GM21825 (cell line): ENCODE results near the gene PPP2R3B.

ENCODE experiments used
- ATAC-seq: cut with Tn5 transposase; IDR thresholded peaks from one replicate; pipeline ENCODE4 v1.9.1; 2021; ENCODE audit warnings: mild to moderate bottlenecking, moderate library complexity; ENCODE audit not compliant: unreplicated experiment

The PPP2R3B gene

DNA sequence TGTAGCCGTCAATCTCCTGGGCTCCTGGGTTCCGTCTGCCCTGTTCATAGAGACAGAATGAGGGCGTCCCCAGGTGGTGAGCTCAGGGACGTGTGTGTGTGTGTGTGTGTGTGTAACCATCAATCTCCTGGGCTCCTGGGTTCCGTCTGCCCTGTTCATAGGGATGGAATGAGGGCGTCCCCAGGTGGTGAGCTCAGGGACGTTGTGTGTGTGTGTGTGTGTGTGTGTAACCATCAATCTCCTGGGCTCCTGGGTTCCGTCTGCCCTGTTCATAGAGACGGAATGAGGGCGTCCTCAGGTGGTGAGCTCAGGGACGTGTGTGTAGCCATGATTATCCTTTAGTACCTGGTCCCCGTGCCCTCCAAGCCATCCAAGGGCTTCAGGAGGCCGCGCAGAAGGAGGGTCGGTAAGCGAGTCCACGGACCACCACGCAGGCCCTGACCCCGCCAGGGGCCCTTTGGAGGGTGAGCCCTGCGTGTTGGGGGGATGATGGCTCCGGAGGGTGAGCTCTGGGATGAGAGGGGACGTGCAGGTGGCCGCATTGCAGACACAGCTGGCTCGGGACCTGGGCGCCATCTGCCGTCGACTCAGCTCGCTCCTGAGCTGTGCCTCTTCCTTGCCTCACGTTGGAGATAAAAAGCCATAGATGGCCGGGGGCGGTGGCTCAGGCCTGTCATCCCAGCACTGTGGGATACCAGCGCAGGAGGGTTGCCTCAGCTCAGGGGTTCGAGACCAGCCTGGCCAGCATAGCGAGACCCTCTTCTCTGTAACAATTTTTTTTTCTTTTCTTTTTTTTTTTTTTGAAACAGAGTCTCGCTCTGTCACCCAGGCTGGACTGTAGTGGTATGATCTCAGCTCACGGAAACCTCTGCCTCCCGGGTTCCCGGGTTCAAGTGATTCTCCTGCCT is 62.7 kb downstream of the PPP2R3B start:
- ATAC-seq: peak; percentile 38

DNA sequence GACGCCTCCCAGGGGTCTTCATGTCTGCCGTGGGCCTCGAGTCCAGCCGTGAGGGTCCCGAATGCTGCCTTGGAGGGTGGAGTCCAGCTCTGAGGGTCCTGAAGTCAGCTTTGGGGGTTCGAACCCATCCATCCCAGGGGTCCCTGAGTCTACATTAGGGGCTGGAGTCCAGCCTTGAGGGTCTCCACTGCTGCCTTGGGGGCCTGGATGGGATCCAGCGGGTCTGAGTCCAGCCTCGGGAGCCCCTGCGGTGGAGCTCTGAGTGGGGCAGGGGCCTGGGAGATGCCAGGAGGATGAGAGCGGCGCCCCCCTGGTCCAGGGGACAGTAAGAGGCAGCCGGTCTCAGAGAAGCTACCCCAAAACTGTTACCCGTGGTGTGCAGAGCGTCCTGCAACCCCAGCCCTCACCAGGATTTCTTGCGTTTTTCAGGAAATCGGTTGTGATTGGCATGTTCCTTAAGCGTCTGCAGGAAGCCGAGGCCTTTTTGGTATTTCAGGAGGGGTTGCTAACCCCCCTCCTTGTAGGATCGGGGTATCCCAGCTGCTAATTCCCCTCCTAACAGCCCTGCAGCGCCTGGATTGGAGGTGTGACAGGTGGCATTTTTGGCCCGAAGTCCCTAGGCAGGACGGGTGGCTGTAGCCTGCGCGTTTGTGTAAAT is 66.5 kb downstream of the PPP2R3B start:
- no peak for ATAC-seq

DNA sequence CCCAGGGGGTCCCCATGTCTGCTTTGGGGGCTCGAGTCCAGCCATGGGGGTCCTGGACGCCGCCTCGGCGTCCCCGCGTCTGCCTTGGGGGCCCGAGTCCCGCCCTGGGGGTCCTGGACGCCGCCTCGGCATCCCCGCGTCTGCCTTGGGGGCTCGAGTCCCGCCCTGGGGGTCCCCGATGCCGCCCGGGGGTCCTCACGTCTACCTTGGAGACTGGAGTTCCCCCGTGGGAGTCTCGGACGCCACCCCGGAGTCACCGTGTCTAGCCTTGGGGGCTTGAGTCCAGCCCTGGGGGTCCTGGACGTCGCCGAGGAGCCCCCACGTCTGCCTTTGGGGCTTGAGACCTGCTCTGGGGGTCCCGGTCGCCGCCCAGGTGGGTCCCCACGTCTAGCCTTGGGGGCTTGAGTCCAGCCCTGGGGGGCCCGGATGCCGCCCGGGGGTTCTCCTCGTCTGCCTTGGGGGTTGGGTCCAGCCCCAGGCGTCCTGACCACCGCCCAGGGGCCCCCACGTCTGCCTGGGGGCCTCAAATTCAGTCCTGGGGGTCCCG is 67.1 kb downstream of the PPP2R3B start:
- ATAC-seq: no peak

DNA sequence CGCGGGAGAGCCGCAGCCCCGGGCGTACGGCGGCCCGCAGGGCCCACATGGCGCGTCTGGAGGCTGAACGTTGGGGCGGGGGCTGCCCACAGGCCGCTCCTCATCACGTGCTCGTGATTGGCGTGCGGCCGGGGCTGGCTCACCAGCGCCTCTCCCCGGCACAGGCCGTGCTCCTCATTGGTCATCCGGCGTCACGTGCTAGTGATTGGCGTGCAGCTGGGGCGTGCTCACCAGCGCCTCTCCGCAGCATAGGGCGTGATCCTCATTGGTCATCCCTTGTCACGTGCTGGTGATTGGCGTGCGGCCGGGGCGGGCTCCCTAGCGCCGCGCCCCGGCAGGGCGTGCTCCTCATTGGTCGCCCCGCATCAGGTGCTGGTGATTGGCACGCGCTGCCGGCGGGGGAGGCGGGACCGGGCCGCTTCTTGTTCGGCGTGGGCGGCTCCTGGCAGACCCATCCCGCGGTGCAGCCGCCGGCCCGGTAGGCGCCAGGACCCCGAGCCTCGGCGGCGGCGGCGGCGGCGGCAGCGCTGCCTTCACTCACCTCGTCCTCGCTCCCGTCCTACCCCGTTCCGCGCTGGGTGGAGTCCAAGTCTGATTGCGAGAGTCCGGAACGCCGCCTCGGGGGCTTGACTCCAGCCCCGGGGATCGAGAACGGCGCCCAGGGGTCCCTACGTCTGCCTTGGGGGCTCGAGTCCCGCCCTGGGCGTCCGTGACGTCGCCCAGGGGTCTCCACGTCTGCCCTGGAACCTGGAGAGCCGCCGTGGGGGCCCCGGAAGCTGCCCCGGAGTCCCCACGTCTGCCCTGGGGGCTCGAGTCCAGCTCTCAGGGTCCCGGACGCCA is 67.7 kb downstream of the PPP2R3B start, which contains the start of gene GTPBP6:
Gene GTPBP6 (minus strand): TSS at position 58 of the 840 bp plus-strand sequence. CDS start 9 bp downstream, at position 49.
- ATAC-seq: peak; percentile 81

DNA sequence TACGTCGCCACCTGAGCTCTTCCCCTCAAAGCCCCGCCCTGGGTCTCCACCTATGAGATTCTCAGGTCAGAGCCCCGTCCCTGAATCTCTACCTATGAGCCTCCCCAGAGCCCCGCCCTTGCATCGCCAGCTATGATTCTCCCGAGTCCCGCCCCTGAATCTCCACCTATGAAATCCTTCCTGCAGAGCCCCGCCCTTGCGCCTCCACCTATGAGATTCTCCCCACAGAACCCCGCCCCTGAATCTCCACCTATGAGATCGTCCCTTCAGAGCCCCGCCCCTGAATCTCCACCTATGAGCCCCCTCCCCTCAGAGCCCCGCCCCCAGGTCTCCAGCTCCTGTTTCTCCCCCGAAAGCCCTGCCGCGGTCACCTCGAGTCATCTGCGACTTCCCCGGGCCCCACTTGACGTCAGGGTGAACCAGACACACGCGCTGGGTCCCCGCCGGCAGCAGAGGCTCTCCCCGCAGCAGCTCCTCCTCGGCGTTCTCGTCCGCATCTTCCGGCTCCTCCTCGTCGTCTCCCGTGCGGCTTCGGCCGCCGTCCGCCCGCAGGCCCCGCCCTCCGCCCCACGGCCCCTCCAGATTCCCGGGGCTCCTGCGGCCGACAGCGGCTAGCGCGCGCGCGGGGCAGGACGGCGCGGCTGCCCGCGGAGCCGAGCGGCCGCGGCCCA is 68.5 kb downstream of the PPP2R3B start:
- peak; percentile 59 for ATAC-seq

DNA sequence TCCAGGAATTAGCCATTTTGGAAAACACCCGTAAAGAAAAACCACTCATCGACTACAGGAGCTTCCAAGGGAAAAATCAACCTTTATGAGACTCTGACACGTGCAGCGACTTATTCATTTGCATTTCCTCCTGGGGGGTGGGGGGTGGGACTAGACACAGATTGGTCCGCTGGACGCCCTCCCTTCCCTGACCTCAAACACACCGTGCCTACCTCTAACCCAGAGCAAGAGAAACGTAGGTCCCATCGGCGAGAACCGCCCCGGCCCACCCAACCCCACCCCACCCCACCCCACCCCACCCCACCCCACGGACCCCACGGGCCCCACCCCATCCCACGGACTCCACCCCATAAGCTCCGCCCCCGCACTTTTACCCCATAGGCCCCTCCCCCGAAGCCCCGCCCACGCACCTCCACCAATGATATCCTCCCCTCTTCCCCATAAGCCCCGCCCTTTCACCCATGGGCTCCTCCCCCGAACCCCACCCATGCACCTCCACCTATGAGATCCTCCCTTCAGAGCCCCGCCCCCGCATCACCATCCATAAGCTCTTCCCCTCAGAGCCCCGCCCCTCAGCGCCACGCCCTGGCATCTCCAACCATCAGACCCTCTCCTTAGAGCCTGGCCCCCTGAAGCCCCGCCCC is 69.2 kb downstream of the PPP2R3B start:
- no peak for ATAC-seq

DNA sequence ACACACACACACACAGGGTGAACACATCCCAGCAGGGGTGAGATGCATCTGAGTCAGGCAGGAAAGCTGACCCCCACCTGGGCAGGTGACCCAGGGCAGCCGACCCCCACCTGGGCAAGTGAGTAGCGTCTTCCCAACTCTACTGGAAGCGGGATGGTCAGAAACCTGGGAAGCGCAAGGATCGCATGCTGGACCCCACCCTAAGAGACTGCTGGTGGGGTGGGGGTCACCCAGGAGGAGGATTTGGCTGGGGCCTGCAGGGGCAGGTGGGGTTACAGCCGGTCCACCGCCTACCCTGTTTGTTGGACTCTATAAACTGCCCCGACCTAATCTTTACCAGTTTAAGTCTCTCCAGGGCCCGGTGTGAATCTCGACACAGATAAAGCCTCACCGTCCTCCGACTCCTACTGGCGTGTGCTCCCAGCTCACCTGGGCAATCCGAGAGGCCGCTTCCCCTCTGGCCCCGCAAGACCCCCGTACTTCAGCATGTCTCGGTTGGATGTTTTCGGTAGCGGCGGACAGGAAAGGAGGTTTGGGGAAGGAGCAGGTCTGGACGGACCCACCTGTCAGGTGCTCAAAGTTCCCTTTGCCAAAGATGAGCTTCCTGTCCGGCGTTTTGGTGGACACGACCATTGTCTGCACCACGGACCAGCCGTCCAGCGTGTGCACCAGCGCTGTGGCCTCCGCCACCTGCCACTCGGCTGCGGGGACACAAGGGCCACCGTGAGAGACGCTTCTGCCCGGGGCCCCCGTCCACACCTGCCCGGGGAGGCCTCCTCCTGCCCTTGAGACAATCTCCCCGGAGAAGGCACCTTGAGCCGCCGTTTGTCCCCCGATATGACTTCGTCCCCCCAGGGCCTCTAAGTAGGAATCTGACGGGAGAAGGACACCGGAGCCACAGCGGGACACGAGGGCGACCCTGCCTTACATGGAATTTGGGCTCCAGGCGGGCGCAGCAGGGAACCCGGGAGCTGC is 70.1 kb downstream of the PPP2R3B start:
- no peak for ATAC-seq

DNA sequence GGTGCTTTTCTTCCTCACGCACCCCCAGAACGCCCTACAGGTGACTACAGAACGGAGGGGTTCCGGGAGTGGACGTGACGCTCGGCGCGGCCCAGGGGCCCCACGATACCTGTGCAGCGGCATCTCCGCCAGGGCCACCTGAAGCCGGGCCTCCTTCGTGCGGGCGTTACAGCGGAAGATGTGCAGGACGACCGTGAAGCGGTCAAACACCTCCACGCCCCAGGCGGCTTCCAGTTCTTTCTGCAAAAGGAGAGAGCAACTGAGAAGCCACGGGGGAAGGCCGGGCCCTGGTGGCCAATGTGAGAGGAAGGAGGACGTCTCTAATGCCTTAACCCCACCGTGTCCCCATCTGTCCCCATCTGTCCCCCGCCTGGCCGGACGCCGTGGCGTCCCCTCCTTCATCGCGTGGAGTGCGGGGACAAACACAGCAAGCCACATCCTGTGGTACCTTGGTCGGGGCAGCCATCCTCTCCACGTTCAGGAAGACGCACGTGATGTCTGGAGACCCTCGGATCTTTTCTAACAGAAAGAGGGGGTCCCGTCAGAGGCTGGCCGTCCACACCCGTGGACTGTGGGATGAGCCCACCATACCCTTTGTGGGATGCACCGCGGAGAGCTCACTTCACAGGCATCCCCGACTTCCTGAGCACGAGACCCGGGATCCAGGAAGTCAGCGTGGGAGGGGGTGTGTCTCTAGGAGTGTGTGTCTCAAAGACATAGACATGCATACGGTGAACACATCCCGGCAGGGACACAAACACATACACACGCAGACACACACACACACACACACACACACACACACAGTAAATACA is 71.7 kb downstream of the PPP2R3B start:
- ATAC-seq: no peak

DNA sequence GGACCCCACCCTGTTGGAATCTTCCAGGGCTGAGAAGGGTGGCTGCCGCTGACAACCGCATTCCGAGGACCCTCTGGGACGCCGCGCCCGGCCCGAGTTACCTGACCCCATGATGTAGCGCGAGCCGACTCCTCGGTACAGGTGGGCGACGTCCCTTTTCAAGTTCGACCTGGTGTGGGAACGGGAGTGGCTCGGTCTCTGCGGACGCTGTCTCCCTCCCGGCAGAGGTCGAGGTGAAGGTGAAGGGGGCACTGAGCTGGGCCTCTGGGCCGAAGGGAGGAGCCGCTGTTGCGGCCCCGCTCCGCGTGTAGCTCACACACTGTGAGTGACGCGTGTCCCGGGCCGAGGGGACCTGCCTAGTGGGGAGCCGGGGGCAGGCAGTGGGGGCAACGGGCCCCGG is 72.7 kb downstream of the PPP2R3B start:
- no peak for ATAC-seq

DNA sequence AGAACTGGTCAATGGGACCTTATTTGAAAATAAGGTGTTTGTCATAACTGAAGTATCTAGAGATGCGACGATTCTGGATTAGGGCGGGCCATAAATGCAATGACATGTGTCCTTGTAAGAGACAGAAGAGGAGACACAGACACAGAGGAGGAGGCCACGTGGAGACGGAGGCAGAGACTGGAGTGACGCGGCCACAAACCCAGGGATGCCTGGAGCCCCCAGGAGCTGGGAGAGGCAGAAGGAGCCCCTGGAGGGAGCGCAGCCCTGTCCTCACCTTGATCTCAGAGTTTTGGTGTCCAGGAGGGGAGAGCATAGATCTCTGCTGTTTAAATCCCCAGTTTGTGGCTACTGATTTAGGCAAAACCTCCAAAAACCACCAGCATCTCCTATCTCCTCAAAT is 73.2 kb downstream of the PPP2R3B start:
- no peak for ATAC-seq

DNA sequence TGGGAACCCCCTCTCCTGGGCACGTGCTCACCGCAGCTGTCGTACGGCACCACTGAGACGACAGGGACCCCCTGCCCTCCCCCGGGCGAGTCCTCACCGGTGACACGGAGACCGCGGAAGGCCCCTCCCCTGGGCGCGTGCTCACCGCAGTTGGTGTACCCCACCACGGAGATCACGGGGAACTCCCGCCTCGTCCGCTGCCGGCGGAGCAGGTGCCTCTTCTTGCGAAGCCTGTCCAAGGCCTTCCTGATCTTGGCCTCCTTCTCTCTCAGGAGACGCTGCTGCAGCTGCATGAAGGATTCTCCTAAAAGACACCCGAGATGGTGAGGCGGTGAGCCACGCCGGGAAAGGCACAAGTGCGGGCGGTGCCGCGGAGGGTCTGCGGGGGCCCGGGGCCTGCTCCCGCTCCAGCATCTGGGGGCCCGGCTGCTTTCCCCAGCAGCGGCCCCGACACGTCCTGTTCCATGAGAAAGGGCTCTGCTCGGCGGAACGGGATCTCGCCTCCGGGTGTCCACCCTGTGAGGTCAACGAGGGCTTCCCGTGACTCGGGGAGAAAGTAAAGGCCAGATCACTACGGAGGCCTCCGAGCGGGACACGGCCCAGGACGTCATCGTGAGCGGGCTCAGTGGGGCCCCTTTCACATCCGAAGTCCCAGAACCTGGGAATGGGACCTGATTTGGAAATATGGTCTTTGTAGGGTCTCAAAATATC is 73.9 kb downstream of the PPP2R3B start:
- no peak for ATAC-seq

DNA sequence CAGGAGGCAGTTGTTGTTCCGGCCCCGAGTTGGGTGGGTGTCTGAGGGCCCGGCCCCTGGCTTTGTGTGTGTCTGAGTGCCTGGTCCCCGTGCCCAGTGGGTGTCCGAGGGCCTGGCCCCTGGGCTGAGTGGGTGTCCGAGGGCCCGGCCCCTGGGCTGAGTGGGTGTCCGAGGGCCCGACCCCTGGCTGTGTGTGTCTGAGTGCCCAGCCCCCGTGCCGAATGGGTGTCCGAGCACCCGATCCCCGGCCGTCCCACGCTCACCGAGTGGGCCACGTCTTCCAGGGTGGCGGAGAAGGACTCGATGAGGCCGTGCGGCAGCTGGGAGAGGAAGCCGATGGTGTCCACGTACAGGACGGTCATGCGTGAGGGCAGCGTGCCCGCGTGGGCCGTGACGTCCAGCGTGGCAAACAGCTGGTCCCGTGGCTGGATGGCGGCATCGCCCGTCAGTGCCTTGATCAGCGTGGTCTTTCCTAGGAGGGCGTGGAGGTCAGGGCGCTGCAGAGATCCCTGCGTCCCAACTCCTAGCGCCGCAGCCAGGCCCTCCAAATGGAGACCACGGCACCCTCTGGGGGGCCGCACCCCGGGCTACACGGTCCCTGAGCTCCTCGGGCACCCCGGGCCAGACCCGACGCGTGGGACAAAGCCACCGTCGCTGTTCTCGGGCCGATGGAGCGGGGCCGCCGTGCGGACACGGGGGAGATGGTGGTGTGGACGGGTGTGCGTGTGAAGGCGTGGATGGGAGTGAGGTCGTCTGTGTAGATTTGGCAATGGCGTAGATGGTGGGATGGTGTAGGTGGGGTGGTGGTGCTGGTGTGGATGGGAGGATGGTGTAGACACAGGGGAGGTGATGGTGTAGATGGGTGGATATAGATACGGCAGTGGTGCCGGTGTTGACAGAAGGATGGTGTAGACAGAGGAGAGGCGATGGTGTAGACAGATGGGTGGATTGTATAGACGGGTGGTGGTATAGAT is 75.3 kb downstream of the PPP2R3B start:
- ATAC-seq: no peak

DNA sequence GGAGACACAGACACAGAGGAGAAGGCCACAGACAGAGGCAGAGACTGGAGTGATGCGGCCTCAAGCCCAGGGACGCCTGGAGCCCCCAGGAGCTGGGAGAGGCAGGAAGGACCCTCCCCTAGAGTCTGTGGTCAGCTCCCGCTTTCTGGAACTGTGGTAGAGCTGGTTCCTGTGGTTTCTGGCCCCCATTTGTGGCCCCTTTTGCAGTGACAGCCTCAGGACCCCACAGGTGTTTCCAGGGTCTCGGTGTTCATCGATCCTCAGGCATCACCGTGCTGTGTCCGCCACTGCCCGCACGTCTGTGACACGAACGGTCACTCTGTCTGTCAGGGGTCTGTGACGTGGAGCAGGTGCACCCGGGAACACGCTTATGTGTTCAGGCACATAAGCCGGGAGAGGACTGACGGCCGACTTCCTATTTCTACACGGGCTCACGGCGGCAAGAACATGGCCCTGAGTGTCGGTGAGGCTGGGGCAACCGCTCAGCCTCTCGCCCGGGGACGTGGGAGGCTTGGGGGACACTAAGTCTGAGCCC is 76.0 kb downstream of the PPP2R3B start:
- no peak for ATAC-seq

DNA sequence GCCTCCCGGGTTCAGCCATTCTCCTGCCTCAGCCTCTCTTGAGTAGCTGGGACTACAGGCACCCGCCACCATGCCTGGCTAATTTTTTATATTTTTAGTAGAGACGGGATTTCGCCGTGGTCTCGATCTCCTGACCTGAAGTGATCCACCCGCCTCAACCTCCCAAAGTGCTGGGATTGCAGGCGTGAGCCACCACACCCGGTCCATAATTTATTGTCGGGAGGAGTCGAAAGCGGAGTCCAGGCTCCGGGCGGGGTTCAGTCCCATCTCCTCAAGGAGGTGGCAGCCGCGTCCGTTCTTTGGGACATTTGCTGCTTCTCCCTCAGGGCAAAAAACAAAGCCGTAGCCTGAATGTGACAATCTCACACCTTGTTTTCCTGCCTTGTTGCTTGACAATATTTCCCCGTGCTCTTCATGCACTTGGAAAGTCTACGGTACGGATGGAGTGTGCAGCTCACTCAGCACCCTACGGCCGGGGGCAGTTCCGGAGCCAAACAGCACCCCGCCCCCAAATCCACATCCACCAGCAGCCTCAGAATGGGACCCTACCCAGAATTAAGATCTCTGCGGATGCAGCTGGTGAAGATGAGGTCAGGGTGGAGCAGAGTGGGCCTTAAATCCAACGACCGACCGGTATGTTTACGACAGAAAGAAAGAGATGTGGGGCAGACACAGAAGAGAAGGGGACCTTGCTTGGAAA is 77.7 kb downstream of the PPP2R3B start:
- ATAC-seq: no peak
